HG02678 (cell line): Measurements from ENCODE around the gene YEATS4.
A peak's percentile ranks its signal among the peaks of the same experiment; 100 is the strongest.

Experiments
- ATAC-seq: cut with Tn5 transposase; IDR thresholded peaks from one replicate; pipeline ENCODE4 v1.9.1; 2021; ENCODE audit warnings: mild to moderate bottlenecking, moderate library complexity; ENCODE audit not compliant: unreplicated experiment

The YEATS4 gene

DNA sequence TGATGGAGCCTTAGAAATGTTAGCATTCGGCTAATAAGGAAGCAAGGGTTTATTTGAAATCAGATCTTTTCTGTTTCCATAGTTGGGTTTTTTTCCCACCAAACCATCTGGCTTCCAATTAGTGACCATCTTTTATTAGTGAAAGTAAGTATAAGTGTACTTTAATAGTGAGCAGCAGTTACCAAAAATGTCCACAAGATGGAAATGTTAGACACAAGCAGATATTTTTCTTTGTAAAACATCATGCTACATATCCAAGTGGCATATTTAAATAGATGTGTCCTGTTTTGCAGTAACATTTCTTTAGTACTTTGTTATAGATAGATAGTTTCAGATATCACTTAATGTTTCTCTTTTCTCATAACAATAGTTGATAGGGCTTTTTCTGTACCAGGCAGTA lies 28.8 kb downstream of the YEATS4 start:
- ATAC-seq = no peak

DNA sequence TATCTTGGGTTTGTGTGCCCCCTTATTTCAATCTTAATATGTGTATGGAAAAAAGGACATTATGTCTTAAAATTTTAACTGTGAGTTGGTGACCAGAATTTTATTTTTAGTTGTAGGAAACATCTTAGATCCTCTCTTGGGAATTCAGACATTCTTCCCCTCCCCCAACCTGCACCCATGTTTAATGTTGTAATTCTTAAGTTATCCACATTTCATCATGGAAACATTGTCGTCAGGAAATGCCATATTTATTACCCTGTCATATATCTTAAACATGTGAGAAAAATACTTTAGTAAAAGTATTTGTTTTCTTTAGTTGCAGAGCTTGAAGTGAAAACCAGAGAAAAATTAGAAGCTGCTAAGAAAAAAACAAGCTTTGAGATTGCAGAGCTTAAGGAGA lies 30.3 kb downstream of the YEATS4 start:
- ATAC-seq = no peak

DNA sequence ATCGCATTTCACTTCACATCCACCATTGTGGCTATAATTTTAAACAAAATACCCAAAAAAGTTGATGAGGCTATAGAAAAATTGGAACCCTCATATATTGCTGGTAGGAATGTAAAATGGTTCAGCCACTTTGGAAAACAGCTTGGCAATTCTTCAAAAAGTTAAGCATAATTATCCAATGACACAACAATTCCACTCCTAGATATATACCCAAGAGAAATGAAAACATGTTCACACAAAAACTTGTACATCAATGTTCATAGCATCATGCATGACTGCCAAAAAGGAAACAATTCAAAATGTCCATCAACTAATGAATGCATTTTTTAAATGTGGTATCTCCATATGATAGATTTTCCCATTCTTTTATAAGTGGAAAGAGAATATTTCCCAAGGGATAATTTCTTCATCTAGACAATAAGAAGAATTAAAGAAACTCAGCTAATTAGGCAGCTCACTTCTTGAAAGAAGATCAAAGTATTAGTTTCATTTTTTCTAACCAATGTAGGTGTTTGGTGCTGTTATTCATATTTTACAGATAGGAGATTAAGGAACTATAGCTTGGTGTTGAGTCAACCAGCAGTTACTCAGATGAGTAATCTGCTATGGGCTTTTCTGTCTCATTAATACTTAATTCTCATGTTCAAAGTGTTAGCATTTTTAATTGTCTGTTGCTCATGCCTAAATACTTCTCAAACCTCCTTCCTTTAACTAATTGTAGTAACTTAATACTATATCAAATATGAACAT lies 32.8 kb downstream of the YEATS4 start:
- peak; percentile 52 for ATAC-seq

DNA sequence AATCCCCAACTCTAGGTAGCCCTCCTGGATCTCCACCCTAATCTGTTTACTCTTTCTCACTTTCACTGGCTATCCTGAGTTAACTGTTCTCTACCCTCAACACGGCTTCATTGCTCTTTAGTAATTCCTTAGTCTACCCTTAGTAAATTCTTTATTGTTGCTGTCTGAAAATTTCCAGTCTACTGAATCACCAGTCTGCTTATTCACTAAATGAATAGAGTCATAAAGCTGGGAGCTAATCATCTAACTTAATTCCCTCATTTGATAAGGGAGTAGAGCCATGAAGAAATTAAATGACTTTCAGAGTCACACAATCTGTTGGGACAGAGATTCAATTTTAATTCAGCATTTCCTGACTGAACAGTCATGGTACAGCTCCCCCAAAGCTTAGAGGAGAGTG lies 36.5 kb downstream of the YEATS4 start:
- no peak for ATAC-seq

DNA sequence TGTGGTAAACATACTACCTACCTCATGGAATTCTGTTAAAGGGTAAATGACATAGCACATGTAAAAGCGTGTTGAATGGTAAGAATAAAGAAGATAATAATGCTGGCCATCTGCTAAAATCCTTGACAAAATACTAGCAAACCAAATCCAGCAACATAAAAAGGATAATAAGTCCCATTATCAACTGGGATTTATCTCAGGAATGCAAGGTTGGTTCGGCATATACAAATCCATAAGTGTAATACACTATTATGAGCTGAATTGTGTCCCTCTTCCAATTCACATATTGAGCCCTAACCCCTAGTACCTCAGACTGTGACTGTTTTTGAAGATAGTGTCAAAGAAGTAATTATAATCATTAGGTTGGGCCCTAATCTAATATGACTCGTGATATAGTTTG lies 37.4 kb downstream of the YEATS4 start:
- ATAC-seq = no peak

DNA sequence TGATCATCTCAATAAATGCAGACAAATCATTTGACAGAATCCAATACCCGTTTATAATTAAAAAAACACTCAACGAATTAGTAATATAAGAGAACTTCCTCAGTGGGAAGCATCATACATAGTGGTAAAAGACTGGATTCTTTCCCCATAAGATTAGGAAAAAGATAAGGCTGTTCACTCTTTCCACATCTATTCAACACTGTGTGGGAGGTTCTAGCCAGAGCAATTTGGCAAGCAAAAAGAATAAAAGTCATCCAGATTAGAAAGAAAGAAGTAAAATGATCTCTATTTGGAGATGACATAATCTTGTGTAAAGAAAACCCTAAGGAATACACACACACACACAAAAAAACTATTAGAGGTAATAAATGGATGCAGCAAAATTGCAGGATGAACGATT lies 38.4 kb downstream of the YEATS4 start:
- ATAC-seq = no peak

DNA sequence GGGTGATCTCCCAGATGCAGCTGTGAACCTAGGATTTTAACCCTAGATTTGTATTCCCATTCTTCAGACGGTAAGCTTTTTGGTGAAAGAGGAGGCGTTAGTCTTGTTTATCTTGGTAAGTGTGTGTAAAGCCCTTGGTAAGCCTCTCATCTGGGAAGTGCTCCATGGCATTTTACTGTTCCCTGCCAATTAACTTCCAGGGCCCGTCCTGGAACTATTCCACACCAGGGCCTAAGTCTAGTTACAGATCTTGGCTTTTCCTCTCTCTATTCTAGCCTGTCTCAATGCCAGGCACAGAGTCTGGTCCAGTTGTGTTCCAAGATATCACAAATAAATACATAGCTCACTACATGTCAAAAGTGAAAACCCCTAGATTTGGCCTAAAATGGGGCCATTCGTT lies 42.4 kb downstream of the YEATS4 start:
- ATAC-seq = no peak

DNA sequence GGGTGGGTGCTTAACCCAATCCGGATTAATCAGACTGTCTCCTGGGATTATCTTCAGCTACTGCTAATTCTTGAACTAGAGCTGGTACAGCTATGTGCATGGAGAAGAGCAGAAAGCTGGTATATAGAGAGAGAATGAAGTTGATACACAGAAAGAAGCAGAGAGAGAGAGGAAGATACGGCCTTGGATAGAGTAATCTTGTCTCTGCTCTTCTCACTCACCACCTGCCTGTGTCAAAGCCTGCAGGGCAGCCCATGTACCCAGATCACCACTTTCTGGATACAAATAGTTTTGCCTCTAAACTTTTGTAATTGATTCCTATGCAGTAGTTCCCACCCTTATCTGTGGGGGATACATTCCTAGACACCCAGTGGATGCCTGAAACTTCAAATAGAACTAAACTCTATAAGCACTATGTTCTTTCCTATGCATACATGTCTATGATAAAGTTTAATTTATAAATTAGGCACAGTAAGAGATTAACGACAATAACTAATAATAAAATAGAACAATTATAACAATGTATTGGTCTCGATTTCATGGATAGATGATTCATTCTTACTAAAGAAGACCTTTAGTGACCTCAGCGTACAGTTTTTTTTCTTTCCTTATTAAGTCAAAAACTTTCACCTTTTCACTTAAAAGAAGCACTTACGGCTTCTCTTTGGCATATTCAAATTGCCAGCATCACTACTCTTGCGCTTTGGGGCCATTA lies 45.5 kb downstream of the YEATS4 start:
- ATAC-seq = no peak

DNA sequence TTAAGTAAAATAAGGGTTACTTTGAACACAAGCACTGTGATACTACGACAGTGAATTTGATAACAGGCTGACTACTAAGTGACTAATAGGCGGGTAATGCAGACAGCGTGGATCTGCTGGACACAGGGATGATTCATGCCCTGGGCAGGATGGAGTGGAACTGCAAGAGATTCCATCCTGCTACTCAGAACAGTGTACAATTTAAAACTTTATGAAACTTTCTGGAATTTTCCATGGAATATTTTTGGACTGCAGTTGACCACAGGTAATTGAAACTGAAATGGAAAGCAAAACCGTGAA lies 46.0 kb downstream of the YEATS4 start:
- no peak for ATAC-seq

DNA sequence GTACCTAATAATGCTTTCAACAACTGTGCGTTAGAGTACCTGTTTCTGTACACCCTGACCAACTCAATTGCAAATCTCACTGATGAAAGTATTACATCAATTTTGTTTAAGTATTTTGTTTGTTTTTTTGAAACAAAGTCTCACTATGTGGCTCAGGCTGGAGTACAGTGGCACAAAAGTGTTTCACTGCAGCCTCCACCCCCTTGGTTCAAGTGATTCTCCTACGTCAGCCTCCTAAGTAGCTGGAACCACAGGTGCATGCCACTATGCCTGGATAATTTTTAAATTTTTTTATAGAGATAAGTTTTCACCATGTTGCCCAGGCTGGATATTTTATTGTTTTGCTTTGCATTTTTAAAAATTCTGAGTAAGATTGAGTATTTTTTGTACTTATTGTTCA lies 46.7 kb downstream of the YEATS4 start:
- no peak for ATAC-seq

DNA sequence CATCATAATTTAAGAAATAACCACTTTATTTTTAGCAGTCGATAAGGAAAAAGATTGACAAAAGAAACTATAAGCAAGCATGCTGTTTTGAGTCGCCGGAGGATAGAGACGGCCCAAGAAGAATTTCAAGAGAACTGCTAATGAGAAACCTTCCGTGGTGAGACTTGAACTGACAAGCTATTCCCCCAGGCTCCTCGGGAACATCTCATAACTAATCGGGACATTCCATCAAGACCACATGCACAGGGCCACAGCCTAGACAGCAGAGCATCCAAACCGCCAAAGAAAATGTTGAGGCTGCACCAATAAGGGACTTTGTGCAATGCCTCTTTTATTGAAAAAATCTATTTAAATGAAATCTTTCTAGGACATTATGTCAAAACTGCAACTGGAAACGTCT lies 51.0 kb downstream of the YEATS4 start:
- ATAC-seq = no peak

DNA sequence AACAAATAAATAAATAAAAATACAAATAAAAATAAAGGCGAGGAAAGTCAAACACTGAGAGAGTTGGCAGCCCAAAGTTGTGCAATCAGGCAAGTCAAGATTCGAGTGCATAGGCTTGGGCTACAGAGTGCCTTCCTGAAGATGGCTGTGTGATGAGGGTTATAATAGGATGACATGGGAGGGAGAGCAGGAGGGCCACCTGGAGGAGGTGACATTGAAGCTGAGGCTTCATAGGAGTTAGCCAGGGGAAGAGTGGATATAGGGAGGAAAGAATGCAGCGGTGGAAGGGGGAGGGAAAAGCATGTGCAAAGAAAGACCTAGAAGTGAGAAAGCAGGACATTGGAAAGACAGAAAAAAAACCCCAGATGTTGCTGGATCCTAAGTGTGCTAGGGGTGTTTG lies 53.1 kb downstream of the YEATS4 start:
- no peak for ATAC-seq

DNA sequence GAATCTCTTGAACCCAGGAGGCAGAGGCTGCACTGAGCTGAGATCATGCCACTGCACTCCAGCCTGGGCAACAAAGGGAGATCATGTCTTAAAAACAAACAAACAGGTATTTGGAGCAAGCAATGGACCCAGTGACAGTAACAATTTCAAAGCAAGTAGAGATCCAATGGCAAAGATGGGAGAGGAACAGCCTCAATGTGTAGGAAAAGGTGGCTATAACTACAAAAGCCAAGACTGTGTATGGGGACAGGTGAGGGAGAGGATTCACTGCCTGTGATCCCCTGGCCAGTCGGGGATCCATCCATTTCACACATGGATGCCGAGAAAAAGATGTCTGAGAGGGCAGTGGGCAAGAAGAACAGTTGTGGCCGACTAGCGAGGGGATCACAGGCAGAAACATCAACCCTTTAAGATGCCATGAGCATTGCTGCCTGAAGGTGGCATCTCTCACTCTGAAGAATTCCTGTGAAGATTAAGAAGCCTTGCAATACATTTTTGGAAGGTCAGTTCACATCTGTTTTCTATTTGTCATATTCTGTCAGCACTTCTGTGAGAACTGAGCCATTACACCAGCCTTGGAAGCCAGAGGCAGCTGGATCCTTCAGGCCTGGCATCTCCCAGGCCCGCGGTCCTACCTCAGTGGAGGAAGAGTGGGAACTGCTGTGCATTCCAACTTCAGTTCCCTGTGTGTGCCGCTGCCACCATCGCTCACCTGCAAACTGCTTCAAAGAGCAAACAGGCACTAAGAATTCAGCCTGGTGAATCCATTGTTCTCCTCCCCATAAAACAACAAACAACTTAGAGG lies 56.1 kb downstream of the YEATS4 start:
- ATAC-seq = no peak

DNA sequence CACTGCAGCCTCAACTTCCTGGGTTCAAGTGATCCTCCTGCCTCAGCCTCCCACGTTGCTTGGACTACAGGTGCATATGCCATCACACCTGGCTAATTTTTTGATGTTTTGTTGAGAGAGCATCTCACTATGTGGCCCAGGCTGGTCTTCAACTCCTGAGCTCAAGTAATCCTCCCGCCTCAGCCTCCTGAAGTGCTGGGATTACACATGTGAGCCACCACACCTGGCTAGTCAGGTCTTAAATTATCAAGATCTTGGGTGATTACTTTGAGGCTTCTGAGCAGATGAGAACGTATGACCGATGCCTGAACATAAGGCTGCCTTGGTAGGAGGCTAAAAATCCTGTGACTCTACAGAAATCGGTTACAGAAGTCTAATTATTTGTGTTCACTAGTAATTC lies 57.7 kb downstream of the YEATS4 start:
- ATAC-seq = no peak

DNA sequence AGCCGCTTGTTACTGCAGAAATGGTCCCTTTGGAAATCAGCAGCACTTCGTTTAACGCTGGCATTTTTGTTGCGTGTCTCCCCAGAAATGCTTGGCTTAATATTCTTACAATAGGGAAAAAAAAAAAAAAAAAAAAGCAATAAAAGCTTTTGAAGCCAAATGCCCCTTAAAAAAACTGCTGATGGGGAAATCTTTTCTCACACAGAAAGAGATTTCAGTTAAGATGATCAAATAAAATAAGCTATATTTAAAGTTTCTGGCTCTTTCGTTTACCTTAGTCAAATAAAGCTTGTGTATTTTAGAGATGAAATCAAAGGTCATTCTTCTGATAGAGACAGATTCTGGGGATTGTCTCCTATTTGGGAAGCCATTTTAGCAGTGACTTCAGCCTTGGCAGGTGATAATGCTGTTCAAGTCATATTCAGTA lies 58.2 kb downstream of the YEATS4 start:
- ATAC-seq = no peak

DNA sequence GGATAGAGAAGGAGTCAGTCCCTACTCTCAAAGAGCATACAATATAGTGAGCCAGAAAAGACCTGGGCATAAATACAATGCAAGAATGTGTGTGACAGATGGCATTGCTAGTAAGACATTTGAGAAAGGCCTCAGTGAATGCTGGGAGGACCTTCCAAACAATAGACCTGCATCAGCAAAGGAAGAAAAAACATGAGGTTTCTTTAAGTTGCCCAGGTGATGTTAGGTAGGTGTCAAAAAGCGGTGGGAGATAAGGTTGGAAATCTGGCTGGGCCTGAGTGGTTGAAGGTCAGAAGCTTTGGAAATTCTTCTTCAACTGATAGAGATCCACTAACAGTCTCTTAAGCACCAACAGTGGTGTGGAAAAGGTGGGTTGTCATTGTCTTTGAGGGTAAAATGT lies 60.2 kb downstream of the YEATS4 start:
- ATAC-seq = no peak

DNA sequence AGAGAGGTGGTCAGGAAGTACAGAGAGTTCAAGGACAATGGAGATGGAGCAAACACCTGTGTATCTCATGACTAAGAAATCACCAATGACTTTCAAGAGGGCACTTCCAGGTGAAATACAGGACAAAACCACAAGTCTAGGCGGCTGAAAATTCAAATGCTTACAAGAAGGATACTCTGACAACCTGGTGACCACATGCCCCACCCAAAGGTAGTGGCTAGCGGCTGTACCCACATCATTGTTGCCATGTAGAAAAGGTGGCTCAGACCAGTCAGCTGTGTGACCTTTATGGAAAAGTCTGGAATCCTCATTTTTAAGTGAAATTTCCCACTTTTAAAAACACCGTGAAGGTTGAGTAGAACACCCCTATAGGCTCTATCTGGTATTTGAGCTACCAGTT lies 62.0 kb downstream of the YEATS4 start:
- ATAC-seq = no peak

DNA sequence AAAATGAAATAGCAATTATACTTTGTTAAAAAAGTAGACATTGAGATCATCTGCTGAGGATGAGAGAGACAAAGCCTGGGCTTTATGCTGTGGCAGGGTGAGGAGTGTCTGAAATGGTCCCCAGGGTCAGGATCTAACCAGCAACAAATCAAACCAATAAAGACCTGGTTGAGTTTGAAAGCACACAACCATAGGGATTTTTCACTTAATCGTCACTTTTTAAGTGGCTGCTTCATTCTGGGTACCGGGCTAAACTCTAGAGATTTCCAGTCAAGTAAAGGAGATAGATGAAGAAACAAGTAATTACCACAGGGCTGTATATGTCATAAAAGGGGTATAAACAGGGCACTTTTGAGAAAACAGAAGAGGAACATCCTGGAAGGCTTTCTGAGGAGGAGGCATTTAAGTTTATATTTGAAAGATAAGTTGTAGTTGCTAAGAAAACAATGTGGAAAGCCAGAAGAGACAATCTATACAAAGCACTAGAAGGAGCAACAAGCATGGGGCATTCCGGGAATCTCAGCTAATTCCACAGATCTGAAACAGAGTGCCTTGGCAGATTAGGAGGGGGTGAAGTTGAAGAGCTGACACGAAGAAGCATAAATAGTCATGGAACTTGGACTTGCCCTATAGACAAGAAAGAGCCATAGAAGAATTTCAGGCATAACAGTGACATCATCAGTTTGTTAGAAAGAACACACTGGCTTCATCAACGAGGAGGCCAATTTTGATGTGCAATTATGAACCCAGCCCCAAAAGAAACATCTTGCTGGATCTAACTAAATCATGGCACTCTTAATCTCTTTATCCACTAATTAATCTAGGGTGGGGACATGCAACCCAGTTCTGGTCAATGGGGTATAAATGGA lies 63.7 kb downstream of the YEATS4 start:
- no peak for ATAC-seq

DNA sequence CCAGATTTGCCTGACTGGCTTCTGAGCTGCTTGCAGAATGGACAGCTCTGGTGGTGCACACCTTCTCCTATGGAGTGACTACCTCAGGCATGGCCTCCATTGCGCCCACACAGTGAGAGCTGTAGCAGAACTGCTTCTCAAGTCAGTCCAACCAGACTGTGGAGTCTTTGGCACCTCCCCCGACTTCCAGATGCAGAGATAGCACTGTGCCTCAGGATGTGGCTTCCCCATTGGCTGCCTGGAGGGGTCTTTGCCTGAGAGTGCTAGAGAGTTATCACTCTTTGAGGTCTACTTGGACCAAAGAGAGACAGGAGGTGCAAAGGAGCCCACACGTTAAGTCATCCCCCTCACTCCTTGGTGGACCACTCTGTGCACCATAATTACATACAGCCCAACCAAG lies 65.9 kb downstream of the YEATS4 start:
- no peak for ATAC-seq

DNA sequence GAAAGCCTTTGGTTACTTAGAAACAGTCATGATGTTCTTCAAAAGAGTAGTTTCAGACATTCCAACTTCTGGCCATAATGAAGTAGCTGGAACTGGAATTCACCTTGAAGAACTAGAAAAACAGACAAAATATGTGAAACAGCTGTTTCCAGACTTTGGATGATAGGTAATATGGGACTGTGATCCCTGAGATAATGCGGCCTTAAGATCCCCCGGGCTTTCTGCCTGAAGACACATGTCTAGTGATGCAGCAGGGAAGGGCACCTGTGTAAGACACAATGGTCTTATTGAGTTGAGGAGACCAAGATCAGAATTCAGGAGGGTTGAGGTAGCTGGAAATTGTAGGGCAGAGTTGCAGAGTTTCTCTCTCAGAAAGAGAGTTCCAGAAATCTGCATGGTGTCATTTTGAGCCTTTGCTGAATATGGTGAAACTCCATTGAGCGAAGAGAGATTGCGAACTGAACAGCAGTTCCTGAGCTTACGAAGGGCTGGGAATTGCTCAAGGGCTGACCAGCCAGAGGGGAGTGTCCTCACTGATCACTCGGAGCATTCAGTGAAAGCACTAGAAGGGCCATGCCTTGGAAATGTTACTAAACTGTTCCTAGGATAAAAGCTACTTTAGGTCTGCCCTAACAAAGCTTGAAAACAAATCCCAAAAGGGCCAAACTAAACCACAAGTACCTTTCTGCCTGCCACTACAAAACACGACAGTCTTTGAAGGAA lies 69.0 kb downstream of the YEATS4 start:
- ATAC-seq = no peak
